KOPT-K1 (cell line): ENCODE data around the gene SLC44A4.
"Not testable (repeated sequence)": the region's sequence is repeated elsewhere in the genome, so short reads cannot be mapped to it uniquely, and the experiment has no call there.

Source experiments
- H3K27ac ChIP-seq: fragments of 200-600 bp; sonication (generic); 2 replicates; pipeline ENCODE4 v1.5.1; 2016; ENCODE audit warnings: antibody characterized with exemption, mild to moderate bottlenecking, low read depth, low read length; ENCODE audit not compliant: poor library complexity, severe bottlenecking
- H3K36me3 ChIP-seq: fragments of 200-600 bp; sonication (generic); 2 replicates; pipeline ENCODE4 v1.5.1; 2017; ENCODE audit warnings: antibody characterized with exemption, mild to moderate bottlenecking, low read length, moderate library complexity; ENCODE audit not compliant: insufficient read depth
- H3K9me3 ChIP-seq: fragments of 200-600 bp; sonication (generic); 2 replicates; pipeline ENCODE4 v1.5.1; 2017; ENCODE audit warnings: antibody characterized with exemption, low read length, mild to moderate bottlenecking; ENCODE audit not compliant: insufficient read depth, poor library complexity, severe bottlenecking

The SLC44A4 gene

GRCh38 chr6:31838114-31838553 is 40.7 kb downstream of the SLC44A4 start:
- not testable (repeated sequence) for H3K9me3 ChIP-seq
- peak overlapping the region; percentile 96 for H3K27ac ChIP-seq
- peaks cover 57% of the 10 kb centered on the region for H3K36me3 ChIP-seq

- Histone ChIP-seq H3K27ac (peak overlapping the region; percentile 96), H3K9me3 (no peaks in the 10 kb centered on the region), H3K36me3 (peaks cover 57% of the 10 kb centered on the region)
Observed at GRCh38 chr6:31837369-31838113, 41.3 kb downstream of the SLC44A4 start.

DNA sequence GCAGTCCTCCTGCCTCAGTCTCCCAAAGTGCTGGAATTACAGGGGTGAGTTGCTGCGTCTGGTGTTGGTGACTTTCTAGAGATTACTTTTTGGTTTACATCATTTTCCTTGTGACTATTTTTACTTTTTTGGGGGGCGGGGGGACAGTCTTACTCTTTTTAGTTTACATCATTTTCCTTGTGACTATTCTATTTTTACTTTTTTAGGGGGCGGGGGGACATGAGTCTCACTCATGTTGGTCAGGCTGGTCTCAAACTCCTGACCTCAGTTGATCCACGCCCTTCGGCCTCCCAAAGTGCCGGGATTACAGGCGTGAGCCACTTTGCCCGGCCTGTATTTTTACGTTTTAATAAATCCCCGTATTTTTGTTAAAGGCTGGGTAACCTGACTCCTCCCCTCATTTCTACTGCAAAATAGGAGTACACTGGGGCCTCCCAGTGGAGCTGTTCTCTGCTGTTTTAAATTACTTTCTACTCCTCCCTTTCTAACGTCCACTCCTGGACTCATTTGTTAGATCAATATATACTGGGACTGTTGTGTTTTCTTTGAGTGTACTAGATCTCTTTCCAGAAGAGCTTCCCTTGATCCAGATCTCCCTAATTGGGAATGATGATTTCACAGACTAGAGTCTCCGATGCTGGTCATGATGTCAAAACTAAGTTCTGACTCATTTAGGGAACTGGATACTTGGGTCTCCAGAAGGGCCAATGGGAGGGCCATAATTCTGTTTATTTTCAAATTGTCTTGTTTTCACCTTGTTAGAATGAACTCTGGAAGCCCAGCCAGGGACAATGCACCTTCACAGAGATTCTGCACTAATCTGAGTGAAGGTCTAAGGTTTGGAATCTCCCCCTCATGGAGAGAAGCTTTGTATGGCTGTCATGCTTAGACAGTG is 42.1 kb downstream of the SLC44A4 start:
- peak overlapping the region; percentile 96 for H3K27ac ChIP-seq
- H3K36me3 ChIP-seq, result peaks cover 57% of the 10 kb centered on the region
- no peaks in the 10 kb centered on the region for H3K9me3 ChIP-seq

DNA sequence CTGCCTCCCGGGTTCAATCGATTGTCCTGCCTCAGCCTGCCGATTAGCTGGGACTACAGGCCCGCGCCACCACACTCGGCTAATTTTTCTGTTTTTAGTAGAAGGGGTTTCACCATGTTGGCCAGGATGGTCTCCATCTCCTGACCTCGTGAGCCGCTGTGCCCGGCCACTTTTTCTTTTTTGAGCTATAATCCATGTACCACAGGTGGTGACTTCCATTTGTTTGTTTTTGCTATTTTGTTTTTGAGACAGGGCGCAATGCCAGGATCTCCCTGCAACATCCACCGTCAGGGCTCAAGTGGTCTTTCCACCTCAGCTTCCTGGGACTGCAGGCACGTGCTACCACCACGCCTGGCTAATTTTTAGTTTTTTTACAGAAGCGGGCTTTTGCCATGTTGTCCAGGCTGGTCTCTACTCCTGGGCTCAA is 42.7 kb downstream of the SLC44A4 start:
- Histone ChIP-seq H3K27ac (peak overlapping the region; percentile 96), H3K36me3 (peaks cover 59% of the 10 kb centered on the region), H3K9me3 (no peaks in the 10 kb centered on the region)

DNA sequence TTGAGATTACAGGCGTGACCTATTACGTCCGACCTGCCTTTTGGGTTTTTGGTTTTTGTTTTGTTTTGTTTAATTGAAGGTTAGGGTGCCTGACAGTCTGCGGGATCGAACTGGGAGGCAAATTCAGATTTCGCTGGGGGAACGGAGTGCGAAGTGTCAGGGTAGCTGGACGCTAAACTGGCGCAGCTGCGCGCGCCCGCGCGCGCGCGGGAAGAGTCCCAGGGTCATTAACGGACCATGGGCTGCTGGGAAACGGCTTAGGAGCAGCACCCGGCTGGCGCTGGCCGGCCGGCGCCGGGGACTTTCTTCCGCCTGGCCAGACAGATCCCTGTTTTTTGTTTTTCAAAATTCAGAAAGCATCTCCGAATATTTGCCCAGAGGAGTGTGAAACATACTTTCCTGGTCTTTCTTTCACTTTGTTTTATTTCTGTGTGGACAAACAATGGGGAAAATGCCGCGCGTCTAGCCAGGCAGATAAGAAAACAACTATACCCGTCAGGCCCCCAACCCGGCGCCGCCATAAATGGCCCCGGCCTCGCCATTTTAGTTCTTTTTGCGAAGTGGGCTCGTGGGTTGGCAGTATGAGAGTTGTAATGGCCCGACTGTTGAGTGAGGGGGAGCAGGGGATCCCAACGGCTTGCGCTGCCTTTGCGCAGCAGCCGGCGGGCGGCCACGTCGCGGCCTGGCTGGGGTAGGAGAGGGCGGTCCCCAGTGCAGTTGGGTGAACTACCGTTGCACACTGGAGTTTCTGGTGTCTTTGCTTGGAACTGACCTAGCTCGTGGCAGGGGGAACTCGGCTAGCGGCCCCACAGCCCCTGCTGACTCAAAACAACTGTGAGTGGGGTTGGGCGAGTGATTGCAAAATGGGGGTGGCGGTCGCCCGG is 44.2 kb downstream of the SLC44A4 start:
- peak overlapping the region; percentile 96 for H3K27ac ChIP-seq
- H3K36me3 ChIP-seq, result peaks cover 44% of the 10 kb centered on the region
- no peaks in the 10 kb centered on the region for H3K9me3 ChIP-seq

DNA sequence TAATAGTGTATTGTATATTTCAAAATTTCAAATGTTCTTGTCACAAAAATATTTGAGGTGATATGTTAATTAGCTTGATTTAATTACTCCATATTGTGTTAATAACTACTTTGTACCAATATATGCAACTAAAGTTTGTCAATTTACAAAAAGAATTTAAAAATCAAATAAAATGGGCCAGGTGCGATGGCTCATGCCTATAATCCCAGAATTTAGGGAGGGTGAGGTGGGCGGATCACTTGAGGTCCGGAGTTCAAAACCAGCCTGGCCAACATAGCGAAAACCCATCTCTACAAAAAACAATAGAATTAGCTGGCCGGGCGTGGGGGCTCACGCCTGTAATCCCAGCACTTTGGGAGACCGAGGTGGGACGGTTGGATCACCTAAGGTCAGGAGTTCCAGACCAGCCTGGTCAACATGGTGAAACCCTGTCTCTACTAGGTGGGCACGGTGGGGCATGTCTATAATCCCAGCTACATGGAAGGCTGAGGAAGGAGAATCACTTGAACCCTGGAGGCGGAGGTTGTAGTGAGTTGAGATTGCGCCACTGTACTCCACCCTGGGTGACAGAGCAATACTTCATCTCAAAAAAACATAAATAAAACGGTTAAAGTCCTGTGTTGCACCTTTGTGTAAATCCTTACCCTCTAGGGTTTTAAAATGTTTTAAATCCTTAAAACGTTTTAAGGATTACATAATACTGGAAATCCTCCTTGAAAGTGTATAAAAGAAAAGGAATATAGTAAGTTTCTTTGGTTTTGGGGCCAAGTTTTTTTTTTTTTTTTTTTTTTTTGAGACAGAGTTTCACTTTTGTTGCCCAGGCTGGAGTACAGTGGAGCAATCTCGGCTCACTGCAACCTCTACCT is 47.2 kb downstream of the SLC44A4 start:
- H3K36me3 ChIP-seq, result peaks cover 14% of the 10 kb centered on the region
- H3K9me3 ChIP-seq, result no peaks in the 10 kb centered on the region
- peak overlapping the region; percentile 55 for H3K27ac ChIP-seq

DNA sequence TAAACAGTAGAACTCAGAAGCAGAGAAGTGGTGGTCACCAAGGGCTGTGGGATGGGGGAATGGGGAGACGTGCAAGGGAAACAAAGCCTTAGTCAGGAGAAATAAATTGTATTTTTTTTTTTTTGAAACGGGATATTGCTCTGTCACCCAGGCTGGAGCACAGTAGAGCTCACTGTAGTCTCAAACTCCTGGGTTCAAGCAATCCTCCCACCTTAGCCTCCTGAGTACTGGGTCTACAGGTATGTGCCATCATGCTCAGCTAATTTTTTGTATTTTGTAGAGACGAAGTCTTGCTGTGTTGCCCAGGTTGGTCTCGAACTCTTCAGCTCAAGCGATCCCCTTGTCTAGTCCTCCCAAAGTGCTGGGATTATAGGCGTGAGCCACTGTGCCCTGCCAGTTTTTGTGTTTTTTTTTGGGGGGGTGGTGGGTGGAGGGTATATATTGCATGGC is 47.9 kb downstream of the SLC44A4 start:
- peak overlapping the region; percentile 55 for H3K27ac ChIP-seq

DNA sequence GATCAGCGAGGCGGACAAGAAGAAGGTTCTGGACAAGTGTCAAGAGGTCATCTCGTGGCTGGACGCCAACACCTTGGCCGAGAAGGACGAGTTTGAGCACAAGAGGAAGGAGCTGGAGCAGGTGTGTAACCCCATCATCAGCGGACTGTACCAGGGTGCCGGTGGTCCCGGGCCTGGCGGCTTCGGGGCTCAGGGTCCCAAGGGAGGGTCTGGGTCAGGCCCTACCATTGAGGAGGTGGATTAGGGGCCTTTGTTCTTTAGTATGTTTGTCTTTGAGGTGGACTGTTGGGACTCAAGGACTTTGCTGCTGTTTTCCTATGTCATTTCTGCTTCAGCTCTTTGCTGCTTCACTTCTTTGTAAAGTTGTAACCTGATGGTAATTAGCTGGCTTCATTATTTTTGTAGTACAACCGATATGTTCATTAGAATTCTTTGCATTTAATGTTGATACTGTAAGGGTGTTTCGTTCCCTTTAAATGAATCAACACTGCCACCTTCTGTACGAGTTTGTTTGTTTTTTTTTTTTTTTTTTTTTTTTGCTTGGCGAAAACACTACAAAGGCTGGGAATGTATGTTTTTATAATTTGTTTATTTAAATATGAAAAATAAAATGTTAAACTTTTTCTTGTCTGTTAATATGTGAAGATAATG is 49.0 kb downstream of the SLC44A4 start:
- Histone ChIP-seq H3K36me3 (peaks cover 5% of the 10 kb centered on the region; the same call in 1 of the 2 replicates), H3K27ac (peak overlapping the region; percentile 63), H3K9me3 (no peaks in the 10 kb centered on the region)

More for the DNA sequence above, 47.9 kb downstream of the SLC44A4 start:
- no peaks in the 10 kb centered on the region for H3K9me3 ChIP-seq
- H3K36me3 ChIP-seq, result peaks cover 7% of the 10 kb centered on the region

DNA sequence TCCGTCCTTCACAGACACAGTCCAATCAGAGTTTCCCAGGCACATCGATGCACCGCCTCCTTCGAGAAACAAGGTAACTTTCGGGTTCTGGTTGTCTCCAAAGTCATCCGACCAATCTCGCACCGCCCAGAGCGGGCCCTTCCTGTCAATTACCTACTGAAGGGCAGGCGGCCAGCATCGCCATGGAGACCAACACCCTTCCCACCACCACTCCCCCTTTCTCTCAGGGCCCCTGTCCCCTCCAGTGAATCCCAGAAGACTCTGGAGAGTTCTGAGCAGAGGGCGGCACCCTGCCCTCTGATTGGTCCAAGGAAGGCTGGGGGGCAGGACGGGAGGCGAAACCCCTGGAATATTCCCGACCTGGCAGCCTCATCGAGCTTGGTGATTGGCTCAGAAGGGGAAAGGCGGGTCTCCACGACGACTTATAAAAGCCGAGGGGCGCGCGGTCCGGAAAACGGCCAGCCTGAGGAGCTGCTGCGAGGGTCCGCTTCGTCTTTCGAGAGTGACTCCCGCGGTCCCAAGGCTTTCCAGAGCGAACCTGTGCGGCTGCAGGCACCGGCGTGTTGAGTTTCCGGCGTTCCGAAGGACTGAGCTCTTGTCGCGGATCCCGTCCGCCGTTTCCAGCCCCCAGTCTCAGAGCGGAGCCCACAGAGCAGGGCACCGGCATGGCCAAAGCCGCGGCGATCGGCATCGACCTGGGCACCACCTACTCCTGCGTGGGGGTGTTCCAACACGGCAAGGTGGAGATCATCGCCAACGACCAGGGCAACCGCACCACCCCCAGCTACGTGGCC is 51.3 kb downstream of the SLC44A4 start, which contains the start of gene HSPA1B:
HSPA1B (plus strand) TSS at position 453 of the 794 bp plus-strand sequence; CDS start at position 666, 213 bp downstream.
- peak within 1 kb of the TSS; percentile 70 for H3K27ac ChIP-seq
- peaks cover 5% of the 10 kb centered on the region; the same call in 1 of the 2 replicates for H3K36me3 ChIP-seq
- no peaks in the 10 kb centered on the region for H3K9me3 ChIP-seq

- H3K27ac ChIP-seq, result peak overlapping the region; percentile 70
- H3K9me3 ChIP-seq, result no peaks in the 10 kb centered on the region
- H3K36me3 ChIP-seq, result peaks cover 5% of the 10 kb centered on the region; the same call in 1 of the 2 replicates
Observed at GRCh38 chr6:31826793-31827285, 52.0 kb downstream of the SLC44A4 start.

GRCh38 chr6:31825553-31825952 is 53.2 kb downstream of the SLC44A4 start:
- Histone ChIP-seq H3K36me3 (no peaks in the 10 kb centered on the region), H3K27ac (no peak overlapping the region), H3K9me3 (no peaks in the 10 kb centered on the region)

DNA sequence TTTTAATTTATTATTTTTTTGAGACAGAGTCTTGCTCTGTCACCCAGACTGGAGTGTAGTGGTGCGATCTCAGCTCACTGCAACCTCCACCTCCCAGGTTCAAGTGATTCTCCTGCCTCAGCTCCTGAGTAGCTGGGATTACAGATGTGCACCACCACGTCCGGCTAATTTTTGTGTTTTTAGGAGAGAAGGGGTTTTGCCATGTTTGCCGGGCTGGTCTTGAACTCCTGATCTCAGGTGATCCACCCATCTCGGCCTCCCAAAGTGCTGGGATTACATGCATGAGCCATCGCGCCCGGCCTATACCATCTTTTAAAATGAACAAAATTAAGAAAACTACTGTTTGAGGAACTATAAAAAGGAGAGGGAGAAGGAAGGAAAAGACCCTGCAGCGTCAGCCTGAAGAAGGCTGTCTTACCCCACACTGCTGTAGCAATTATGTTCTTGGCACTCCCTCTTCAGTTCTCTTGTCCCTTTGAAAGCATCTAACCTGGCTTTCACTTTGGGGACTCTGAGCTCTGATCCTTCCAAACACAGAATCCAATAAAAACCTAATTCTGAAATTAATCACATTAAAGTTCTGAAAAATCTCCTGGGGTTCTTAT is 55.1 kb downstream of the SLC44A4 start:
- H3K27ac ChIP-seq, H3K9me3 ChIP-seq, H3K36me3 ChIP-seq: not testable (repeated sequence)
